ENCODE data around the gene TAOK3.
"Not testable (repeated sequence)": the region's sequence is repeated elsewhere in the genome, so short reads cannot be mapped to it uniquely, and the experiment has no call there.

Gene TAOK3

DNA sequence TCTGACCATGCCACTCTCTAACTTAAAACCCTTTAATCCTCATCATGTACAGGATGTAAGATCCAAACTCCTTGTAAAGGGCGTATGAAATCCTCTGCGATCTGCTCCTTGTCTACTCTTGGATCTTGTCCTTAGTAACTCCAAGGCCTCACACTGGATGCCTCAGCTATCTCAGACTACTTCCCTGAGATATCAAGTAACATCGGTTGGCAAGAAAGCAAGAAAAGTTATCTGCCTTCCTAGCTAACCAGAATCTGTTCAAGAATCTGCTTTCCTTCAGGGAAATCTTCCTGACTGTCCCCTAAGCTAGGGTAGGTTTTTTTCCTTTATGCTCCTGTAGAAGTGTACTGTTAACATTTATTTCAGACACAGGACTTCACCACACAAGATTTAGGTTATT, 82.6 kb downstream of the TAOK3 start:
- Histone ChIP-seq H3K4me3 (ENCODE audit: low read depth, low read length) (no peak overlapping the region), H3K4me1 (no peaks in the 10 kb centered on the region), H3K9me3 (no peaks in the 10 kb centered on the region), H3K36me3 (no peaks in the 10 kb centered on the region), H3K27me3 (no peaks in the 10 kb centered on the region)
- DNase-seq = no peak
- TF ChIP-seq, protein P1, sequence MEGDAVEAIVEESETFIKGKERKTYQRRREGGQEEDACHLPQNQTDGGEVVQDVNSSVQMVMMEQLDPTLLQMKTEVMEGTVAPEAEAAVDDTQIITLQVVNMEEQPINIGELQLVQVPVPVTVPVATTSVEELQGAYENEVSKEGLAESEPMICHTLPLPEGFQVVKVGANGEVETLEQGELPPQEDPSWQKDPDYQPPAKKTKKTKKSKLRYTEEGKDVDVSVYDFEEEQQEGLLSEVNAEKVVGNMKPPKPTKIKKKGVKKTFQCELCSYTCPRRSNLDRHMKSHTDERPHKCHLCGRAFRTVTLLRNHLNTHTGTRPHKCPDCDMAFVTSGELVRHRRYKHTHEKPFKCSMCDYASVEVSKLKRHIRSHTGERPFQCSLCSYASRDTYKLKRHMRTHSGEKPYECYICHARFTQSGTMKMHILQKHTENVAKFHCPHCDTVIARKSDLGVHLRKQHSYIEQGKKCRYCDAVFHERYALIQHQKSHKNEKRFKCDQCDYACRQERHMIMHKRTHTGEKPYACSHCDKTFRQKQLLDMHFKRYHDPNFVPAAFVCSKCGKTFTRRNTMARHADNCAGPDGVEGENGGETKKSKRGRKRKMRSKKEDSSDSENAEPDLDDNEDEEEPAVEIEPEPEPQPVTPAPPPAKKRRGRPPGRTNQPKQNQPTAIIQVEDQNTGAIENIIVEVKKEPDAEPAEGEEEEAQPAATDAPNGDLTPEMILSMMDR (IDR thresholded peaks at IDR 0.05; ENCODE audit: low read depth, low read length) = no peak

DNA sequence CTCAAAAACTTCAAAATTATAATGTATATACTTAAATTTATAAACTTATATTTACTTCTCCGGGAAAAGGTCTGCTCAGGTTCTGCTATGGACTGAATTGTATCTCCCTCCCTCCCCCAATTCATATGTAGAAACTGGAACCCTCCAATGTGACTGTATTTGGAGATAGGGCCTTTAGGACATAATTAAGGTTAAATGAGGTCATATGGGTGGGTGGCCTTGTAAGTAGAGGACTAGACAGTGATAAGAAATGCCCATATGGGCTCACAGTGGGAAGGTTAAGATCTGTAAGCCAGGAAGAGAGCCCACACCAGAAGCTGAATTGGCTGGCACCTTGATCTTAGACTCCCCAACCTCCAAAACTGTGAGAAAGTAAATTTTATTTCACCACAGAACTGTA, 84.5 kb downstream of the TAOK3 start:
- TF ChIP-seq, protein P1 (IDR thresholded peaks at IDR 0.05; ENCODE audit: low read depth, low read length) = no peak
- no peaks in the 10 kb centered on the region for H3K36me3 ChIP-seq

DNA sequence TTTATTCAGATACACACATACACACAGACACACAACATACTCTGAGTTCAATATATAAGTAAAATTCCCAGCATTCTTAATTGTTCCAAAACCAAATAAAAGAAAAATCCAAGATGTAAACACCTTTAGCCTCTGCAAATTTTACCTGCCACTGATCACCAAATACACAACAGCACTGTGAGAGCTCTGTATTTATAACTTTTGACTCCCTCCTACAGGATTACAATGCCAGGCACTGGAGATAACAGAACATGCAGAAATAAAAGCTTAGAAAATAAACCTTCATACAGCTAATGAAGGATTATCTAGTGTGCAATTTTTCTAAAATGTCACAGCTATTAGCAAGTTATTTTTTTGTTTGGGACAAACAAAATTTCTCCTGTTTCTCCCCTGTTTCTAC, 85.0 kb downstream of the TAOK3 start:
- H3K36me3 ChIP-seq = no peaks in the 10 kb centered on the region
- H3K27me3 ChIP-seq = no peaks in the 10 kb centered on the region
- TF ChIP-seq, protein P1 (IDR thresholded peaks at IDR 0.05; ENCODE audit: low read depth, low read length) = no peak
- no peaks in the 10 kb centered on the region for H3K4me1 ChIP-seq
- H3K4me3 ChIP-seq (ENCODE audit: low read depth, low read length) = no peak overlapping the region
- H3K9me3 ChIP-seq = no peaks in the 10 kb centered on the region
- DNase-seq = no peak

More for the DNA sequence above, 84.5 kb downstream of the TAOK3 start:
- DNase-seq = no peak
- Histone ChIP-seq H3K27me3 (no peaks in the 10 kb centered on the region), H3K4me1 (no peaks in the 10 kb centered on the region), H3K4me3 (ENCODE audit: low read depth, low read length) (no peak overlapping the region), H3K9me3 (no peaks in the 10 kb centered on the region)

DNA sequence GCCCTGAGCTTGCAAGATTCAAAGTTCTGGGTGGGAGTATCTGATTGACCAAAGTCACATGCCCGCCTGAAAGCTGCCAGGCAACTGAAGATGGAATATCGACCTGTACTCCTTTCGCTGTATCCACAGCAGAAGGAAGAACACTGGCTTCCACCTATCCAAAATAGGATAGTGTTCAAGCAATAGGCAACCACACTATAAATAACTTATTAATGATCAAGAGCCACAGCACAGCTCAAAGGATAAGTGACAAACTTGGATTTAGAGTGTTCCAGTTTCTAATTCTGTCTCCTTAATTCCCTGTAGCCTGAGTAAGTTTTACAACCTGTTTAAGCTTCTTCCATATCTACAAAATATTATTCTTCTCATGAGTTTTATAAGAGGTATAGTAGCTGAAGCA, 89.9 kb downstream of the TAOK3 start:
- H3K27me3 ChIP-seq = no peaks in the 10 kb centered on the region
- DNase-seq = no peak
- H3K36me3 ChIP-seq = no peaks in the 10 kb centered on the region
- TF ChIP-seq, protein P1 (IDR thresholded peaks at IDR 0.05; ENCODE audit: low read depth, low read length) = no peak
- H3K4me3 ChIP-seq (ENCODE audit: low read depth, low read length) = no peak overlapping the region
- H3K4me1 ChIP-seq = no peaks in the 10 kb centered on the region
- H3K9me3 ChIP-seq = no peaks in the 10 kb centered on the region

DNA sequence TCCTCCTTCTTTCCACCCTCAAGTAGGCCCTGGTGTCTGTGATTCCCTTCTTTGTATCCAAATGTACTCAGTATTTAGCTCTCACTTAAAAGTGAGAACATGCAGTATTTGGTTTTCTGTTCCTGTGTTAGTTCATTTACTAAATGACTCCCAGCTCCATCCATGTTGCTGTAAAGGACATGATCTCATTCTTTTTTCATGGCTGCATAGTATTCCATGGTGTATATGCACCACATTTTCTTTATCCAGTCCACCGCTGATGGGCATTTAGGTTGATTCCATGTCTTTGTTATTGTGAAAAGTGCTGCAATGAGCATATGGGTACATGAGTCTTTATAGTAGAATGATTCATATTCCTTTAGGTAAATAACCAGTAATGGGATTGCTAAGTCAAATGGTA, 94.4 kb downstream of the TAOK3 start:
- not testable (repeated sequence) for H3K36me3 ChIP-seq; H3K27me3 ChIP-seq; DNase-seq; H3K4me3 ChIP-seq (ENCODE audit: low read depth, low read length); H3K4me1 ChIP-seq; H3K9me3 ChIP-seq

DNA sequence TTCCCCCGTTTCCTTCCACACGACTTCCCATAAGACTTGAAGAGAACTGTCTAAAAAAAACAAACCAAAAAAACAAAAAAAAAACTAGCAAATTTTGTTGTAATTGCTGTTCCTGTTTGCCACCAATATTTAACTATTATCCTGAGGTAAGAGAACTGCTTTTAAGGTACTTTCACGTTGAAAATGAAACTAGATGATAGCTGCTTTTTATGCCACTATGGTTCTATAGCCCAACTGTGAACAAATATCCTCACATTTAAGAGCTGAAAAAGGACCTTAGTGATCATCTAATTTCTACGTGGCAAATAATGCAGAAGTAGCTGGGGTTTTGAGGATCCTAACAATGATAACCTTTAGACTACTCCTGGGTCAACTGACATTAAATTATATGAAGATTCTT, 98.6 kb downstream of the TAOK3 start:
- Histone ChIP-seq H3K9me3 (no peaks in the 10 kb centered on the region), H3K27me3 (no peaks in the 10 kb centered on the region), H3K4me3 (ENCODE audit: low read depth, low read length) (no peak overlapping the region), H3K4me1 (no peaks in the 10 kb centered on the region), H3K36me3 (no peaks in the 10 kb centered on the region)
- no peak for DNase-seq
- TF ChIP-seq, protein P1 (IDR thresholded peaks at IDR 0.05; ENCODE audit: low read depth, low read length) = no peak

Measured in BE2C (cell line).